HG03066 (cell line): Measurements from ENCODE around the gene DNAAF5.

Experiments used
- ATAC-seq: cut with Tn5 transposase; IDR thresholded peaks from one replicate; pipeline ENCODE4 v1.9.1; 2021; ENCODE audit warnings: low read depth; ENCODE audit not compliant: unreplicated experiment

DNAAF5 gene

GRCh38 chr7:726084-726853 lies at the start of gene DNAAF5:
TSS of gene DNAAF5 (plus strand) at chr7:726699. CDS start at chr7:726721, 22 bp downstream.
- peak; percentile 92 for ATAC-seq

GRCh38 chr7:676972-677385 lies 49.5 kb upstream of the DNAAF5 start:
- ATAC-seq: no peak

DNA sequence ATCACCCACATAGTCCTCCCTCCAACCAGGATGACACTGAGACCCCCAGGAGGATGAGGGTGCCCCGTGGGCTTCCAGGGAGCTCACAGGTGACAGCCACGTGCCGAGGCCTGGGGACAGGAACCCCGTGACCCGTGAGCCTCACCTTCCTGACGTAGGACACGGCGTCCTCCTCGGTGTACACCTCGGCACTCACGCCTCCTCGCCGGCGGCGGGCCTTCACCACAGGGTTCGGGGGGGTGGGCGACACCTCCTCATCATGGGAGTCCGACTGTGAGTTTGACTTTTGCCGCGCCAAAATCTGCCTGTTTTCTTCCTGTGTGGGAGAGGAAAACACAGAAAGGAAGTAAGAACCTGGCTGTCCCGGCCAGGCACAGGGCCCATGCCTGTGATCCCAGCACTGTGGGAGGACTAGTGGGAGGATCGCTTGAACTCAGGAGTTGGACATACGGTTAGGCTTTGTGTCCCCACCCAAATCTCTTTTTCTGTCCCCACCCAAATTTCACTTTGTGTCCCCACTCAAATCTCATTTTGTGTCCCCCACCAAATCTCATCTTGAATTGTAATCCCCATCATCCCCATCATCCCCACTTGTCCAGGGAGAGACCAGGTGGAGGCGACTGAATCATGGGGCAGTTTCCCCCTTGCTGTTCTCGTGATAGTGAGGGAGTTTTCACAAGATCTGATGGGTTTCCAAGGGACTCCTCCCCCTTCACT lies 45.9 kb upstream of the DNAAF5 start:
- no peak for ATAC-seq

GRCh38 chr7:681551-682307 lies 44.8 kb upstream of the DNAAF5 start:
- ATAC-seq: no peak

GRCh38 chr7:682810-683209 lies 43.7 kb upstream of the DNAAF5 start:
- no peak for ATAC-seq

- no peak for ATAC-seq
Measured at GRCh38 chr7:683526-684205, 42.8 kb upstream of the DNAAF5 start.

GRCh38 chr7:684416-684815 lies 42.1 kb upstream of the DNAAF5 start:
- no peak for ATAC-seq

DNA sequence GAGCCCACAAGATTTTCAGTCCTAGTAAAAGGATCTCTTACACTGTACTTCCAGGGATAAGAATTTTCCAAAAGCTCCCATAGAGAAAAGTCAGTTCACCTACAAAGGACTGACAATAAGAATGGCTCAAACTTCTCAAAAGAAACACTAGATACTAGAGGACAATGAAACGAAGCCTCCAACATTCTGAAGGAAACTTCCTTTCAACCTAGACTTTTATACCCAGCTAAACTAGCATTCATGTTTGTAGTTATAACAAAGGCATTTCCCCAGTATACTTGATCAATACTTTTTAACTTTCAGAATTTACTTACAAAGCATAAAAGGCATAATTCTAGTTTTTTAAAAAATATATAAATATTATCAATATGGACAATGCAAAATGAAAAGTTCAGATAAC lies 41.0 kb upstream of the DNAAF5 start:
- no peak for ATAC-seq

DNA sequence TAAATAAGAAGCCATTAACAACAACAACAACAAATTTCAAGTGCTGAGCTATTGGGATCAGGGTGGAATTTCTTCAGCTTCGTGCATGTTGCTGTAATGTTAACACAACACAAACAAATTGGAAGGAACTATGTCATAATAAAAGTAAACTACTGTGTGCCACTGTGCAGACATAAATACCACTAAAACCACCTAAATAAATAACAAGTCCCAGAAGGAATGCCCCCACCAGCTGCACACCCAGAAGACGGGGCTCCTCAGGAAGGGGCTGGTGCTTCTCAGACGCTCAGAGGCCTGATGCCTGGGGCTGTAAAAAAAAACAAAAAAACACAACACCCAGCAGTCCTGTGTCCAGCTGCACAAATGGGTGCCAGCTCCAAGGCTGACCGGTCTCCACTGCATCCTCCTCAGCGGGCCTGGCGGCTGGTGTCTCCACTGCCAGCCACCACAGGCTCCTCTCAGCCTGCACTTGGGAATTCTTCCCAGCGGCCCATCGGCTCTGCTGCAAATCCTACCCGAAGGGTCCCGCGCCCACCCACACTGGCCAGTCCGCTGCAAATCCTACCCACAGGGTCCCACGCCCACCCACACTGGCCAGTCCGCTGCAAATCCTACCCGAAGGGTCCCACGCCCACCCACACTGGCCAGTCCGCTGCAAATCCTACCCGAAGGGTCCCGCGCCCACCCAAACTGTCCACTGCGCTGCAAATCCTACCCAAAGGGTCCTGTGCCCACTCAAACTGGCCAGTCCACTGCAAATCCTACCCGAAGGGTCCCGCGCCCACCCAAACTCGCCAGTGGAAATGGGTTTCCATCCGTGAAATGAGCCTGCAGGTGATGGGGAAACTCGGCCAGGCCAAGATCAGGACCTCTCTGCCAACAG lies 35.8 kb upstream of the DNAAF5 start:
- ATAC-seq: no peak

GRCh38 chr7:691361-692045 lies 35.0 kb upstream of the DNAAF5 start:
- ATAC-seq: no peak

GRCh38 chr7:693280-693679 lies 33.2 kb upstream of the DNAAF5 start:
- ATAC-seq: no peak

GRCh38 chr7:696426-696811 lies 30.1 kb upstream of the DNAAF5 start:
- ATAC-seq: no peak

DNA sequence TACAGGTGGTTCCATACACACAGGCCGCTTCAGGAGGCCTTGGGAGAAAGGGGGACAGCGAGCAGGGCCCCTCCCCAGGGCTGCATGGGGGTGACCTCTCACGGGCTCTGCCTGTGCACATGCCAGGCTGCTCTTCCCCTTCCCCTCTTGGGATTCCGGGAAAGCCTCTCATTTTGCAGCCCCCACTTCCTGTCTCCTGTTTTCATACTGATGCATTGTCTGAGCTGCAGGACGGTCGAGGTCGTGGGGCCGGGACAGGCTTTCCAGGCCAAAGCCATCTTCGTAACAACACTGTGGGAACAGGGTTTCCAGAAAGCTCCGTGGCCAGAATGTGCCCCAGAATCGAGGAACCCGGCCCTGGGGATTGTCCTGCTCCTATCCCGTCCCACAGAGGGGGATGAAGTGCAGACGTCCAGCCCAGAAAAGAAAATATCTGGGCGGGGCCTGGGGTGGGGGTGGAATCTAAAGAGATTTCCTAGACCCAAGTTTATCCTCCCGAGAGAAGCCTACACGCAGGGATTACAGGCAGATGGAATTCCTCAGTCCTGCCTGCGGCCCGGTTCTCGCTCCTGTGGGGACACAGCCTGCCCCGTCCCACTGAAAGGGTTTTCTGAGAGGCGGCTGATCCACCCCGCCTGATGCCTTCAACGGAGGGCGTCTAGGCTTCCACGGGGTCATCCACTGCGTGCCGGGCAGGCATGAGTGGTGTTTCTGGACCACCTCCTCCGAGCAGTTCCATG lies 29.5 kb upstream of the DNAAF5 start:
- no peak for ATAC-seq

GRCh38 chr7:698515-699475 lies 27.7 kb upstream of the DNAAF5 start:
- no peak for ATAC-seq

- ATAC-seq: no peak
Measured at GRCh38 chr7:699476-700170, 26.9 kb upstream of the DNAAF5 start.

DNA sequence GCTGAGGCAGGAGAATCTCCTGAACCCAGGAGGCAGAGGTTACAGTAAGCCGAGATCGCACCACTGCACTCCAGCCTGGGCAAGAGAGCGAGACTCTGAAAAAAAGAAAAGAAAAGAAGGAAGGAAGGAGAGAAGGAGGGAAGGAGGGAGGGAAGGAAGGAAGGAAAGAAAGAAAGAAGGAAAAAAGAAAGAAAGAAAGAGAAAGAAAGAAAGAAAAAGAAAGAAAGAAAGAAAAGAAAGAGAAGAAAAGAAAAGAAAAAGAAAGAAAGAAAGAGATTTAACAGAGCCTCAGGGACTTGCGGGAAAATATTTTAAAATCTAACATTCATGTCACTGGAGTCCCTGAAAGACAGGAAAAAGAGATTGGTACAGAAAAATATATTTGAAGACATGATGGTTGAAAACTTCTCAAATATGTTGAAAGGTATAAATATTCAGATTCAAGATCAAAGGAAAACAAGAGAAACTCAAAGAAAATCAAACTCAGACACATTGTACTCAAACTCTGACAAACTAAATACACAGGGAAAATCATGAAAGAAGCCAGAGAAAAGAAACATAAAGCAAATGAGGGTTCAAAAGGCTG lies 25.3 kb upstream of the DNAAF5 start:
- no peak for ATAC-seq

- ATAC-seq: no peak
Measured at GRCh38 chr7:703049-703448, 23.4 kb upstream of the DNAAF5 start.
